RWPE1 (cell line): ENCODE data around the gene DTNB.

Source experiments
- CTCF ChIA-PET: fragments of 350-600 bp; sonication (Branson Sonifier 250); formaldehyde crosslinking; extraction: SDS; loops from one replicate; lab custom pipeline; 2021; lab: Yijun Ruan, JAX
- POLR2A ChIA-PET: fragments of 400-600 bp; formaldehyde crosslinking; extraction: SDS; loops from one replicate; lab custom pipeline; 2020; ENCODE audit warnings: antibody characterized with exemption; ENCODE audit not compliant: low non-redundant PET; lab: Yijun Ruan, JAX
- DNase-seq: peaks from one replicate; pipeline ENCODE4 v3.0.0; 2012; ENCODE audit warnings: low spot score
- H3K27ac ChIP-seq: fragments of 450-650 bp; 2 replicates; pipeline ENCODE4 v1.5.1; 2017
- TF ChIP-seq, protein P1 (sequence below): fragments of 450-650 bp; conservative IDR thresholded peaks from 2 replicates; pipeline ENCODE4 v1.5.1; 2017; ENCODE audit warnings: low read depth, mild to moderate bottlenecking

The DTNB gene

DNA sequence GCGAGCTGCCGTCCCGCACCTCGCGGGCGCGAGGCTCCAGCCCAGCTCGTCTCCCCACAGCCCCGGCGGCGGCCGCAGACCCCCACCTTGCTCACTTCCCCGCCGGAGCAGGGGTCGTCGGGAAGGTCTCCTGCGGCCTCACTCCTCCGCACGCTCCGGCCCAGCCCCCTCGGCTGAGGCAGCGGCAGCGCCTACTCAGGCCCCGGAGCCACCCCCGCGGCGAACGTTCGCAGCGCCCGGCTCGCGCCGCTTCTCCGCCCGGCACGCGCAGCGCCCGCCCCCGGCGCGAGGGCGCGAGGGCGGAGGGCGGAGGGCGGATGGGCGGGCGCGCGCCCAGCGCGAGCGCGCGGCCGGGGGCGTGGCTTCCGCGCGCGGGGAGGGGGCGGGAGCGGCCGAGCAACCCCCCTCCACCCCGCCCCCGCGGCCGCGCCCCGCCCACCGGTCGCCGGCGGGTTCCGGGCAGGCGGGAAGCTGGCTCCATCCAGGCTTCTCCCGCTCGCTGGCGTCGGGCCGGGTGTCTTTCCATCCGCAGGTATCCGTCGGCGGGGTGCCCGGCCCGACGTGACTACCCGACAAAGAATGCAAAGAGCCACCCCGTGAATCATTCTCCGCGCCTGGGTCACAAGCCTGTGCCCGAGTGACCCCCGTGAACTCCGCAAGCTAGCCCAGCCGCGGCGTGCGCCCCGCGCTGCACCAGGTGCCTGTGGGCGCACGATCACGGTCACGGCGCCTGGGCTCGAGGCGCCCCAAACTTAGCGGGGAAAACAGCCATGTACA lies at the start of gene DTNB:
Gene DTNB, minus strand, starts transcription at position 278 of the 777 bp plus-strand sequence. CDS start 20,917 bp downstream, outside the sequence.
- TF ChIP-seq, protein P1, sequence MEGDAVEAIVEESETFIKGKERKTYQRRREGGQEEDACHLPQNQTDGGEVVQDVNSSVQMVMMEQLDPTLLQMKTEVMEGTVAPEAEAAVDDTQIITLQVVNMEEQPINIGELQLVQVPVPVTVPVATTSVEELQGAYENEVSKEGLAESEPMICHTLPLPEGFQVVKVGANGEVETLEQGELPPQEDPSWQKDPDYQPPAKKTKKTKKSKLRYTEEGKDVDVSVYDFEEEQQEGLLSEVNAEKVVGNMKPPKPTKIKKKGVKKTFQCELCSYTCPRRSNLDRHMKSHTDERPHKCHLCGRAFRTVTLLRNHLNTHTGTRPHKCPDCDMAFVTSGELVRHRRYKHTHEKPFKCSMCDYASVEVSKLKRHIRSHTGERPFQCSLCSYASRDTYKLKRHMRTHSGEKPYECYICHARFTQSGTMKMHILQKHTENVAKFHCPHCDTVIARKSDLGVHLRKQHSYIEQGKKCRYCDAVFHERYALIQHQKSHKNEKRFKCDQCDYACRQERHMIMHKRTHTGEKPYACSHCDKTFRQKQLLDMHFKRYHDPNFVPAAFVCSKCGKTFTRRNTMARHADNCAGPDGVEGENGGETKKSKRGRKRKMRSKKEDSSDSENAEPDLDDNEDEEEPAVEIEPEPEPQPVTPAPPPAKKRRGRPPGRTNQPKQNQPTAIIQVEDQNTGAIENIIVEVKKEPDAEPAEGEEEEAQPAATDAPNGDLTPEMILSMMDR = no peak
- CTCF ChIA-PET = interaction anchor here (0.6 to 2.0 kb wide), 4 partner anchors 14 to 677 kb away, joined by 3 to 11 read pairs (median 3); no protein-coding TSS in a partner anchor
- peak; percentile 91 for DNase-seq
- H3K27ac ChIP-seq = peak within 1 kb of the TSS; percentile 98
- POLR2A ChIA-PET = no interaction called here

DNA sequence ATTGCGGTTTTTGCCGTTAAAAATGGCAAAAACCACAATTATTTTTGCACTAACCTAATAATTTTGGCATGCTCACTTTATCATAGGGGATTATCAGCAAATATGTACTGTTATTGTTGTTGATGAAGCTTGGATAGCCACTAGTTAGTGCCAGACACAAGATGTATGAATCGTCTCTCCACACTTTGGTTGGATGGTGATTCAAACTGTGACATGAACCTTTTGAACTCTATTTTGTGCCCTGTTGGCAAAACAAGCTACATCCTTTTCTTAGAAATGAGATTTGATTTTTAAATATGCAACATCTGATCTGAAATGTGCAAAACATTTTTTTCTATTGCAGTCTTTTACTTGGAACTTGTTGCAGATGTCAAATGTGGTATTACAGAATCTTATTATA lies 48.8 kb upstream of the DTNB start:
- TF ChIP-seq, protein P1 = no peak
- POLR2A ChIA-PET = no interaction called here
- CTCF ChIA-PET = no interaction called here
- H3K27ac ChIP-seq = no peak overlapping the region
- DNase-seq = no peak

DNA sequence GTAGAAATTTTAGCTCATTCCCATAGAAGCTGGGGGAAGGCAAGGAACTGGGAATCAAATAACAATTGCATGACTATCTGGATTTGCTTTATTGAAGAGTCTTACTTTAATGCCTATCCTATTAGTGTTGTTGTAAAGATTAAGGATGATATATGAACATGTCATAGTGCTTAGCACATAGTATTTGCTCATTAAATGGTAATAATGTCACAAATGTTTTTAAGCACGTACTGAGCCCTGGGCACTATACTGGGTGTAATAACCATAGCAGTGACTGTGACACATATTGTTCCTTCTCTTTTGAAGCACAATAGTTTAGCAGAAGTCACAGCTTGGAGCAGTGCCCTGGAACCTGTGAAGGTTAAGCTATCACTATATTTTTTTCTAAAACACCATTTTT lies 47.2 kb upstream of the DTNB start:
- CTCF ChIA-PET = interaction anchor here (1.4 kb wide), 1 partner anchor 20 kb away, joined by 7 read pairs; no protein-coding TSS in a partner anchor
- TF ChIP-seq, protein P1 = no peak
- H3K27ac ChIP-seq = no peak overlapping the region
- DNase-seq = no peak
- POLR2A ChIA-PET = no interaction called here

DNA sequence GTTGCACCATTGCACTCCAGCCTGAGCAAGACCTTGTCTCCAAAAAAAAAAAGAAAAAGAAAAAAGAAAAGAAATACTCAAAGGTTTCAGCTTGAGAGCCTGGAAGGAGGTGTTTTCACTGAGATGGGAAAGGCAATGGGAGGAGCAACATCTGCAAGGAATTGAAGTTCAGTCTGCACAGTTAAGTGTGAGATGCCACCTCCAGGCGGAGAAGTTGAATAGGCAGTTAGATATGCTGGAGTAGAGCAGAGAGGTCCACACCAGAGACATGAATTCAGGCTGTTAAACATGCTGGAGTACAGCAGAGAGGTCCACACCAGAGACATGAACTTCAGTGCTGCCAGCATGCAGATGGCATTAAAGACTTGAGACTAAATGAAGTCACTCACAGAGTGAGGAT lies 41.4 kb upstream of the DTNB start:
- ChIA-PET CTCF (interaction anchor here (0.7 to 1.8 kb wide), 4 partner anchors 13 to 108 kb away, joined by 3 to 6 read pairs (median 4); no protein-coding TSS in a partner anchor), POLR2A (no interaction called here)
- no peak for DNase-seq
- TF ChIP-seq, protein P1 = no peak
- no peak overlapping the region for H3K27ac ChIP-seq

DNA sequence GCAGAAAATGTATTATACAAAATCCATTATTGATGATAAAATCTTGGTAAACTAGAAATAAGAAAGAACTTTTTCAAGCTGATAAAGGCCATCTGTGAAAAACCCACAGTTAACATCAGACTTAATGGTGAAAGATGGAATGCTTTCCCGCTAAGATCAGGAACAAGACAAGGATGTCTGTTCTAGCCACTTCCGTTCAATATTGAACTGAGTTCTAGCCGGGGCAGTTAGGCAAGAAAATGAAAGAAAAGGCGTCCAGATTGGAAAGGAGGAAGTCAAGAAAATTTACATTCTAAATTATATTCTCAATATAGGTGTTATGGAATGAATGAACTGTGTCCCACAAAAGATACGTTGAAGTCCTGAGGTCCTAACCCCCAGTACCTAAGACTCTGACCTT lies 39.1 kb upstream of the DTNB start:
- DNase-seq = no peak
- H3K27ac ChIP-seq = no peak overlapping the region
- ChIA-PET POLR2A (no interaction called here), CTCF (no interaction called here)
- TF ChIP-seq, protein P1 = no peak

DNA sequence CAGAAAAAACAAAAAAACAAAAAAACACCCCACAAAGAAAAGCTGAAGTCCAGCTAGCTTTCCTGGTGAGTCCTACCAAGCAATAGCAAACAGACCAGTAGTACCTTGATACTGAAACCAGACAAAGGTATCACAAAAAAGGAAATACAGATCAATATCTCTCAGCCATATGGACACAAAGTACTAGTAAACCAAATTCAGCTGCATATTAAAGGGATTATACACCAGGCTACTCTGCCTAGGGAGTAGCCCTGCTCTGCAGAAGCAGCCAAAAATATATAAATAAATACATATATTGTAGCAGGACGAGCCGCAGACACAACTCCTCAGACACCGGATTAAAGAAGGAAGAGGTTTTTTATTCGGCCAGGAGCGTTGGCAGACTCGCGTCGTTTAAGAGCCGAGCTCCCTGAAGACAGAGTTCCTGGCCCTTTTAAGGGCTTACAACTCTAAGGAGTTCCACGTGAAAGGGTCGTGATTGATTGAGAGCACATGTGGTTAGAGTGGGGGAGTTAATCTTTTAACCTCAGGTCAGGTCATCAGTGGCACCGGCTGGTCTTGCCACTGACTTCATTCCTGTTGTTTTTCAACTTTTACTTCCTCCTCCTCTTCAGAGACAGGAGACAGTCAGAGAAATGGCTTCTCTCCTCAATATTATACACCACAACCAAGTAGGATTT lies 38.4 kb upstream of the DTNB start:
- H3K27ac ChIP-seq = no peak overlapping the region
- CTCF ChIA-PET = no interaction called here
- DNase-seq = no peak
- TF ChIP-seq, protein P1 = no peak
- POLR2A ChIA-PET = no interaction called here
